ENCODE data around the gene LGR6.

- TF ChIP-seq POLR2AphosphoS5 (IDR thresholded peaks at IDR 0.05) (no peak), CTCF (IDR thresholded peaks at IDR 0.05) (no peak), EP300 (IDR thresholded peaks at IDR 0.05) (no peak), POLR2A (IDR thresholded peaks at IDR 0.05) (no peak)
Measured at GRCh38 chr1:202208351-202208857, 14.8 kb downstream of the LGR6 start.
